ENCODE results near the gene ADGRL2.

The ADGRL2 gene

GRCh38 chr1:81802707-81803430 lies 2.1 kb downstream of the ADGRL2 start:
- no peaks in the 10 kb centered on the region for H3K27me3 ChIP-seq (replicated peaks)
- DNase-seq: peak; percentile 43
- H3K27ac ChIP-seq: no peak overlapping the region
- H3K4me3 ChIP-seq (ENCODE audit: low read depth, low read length): peak overlapping the region; percentile 77
- peak; percentile 61 for TF ChIP-seq CTCF (IDR thresholded peaks at IDR 0.05; ENCODE audit: low read depth, low read length, missing control alignments)
- in situ Hi-C loops (cut with HindIII; ENCODE audit: low pct_ligation_motif_present, low sequenced_read_pairs): no loop called here
- H3K36me3 ChIP-seq (replicated peaks): no peaks in the 10 kb centered on the region

- Histone ChIP-seq H3K4me3 (ENCODE audit: low read depth, low read length) (peak overlapping the region; percentile 77), H3K36me3 (replicated peaks) (no peaks in the 10 kb centered on the region), H3K27me3 (replicated peaks) (no peaks in the 10 kb centered on the region), H3K27ac (no peak overlapping the region)
- DNase-seq: peak; percentile 1
- no peak for TF ChIP-seq CTCF (IDR thresholded peaks at IDR 0.05; ENCODE audit: low read depth, low read length, missing control alignments)
- in situ Hi-C loops (cut with HindIII; ENCODE audit: low pct_ligation_motif_present, low sequenced_read_pairs): no loop called here
Measured at GRCh38 chr1:81803431-81804110, 2.8 kb downstream of the ADGRL2 start.

- in situ Hi-C loops (cut with HindIII; ENCODE audit: low pct_ligation_motif_present, low sequenced_read_pairs): no loop called here
- no peak for TF ChIP-seq CTCF (IDR thresholded peaks at IDR 0.05; ENCODE audit: low read depth, low read length, missing control alignments)
- Histone ChIP-seq H3K27ac (no peak overlapping the region), H3K27me3 (replicated peaks) (no peaks in the 10 kb centered on the region), H3K36me3 (replicated peaks) (no peaks in the 10 kb centered on the region), H3K4me3 (ENCODE audit: low read depth, low read length) (no peak overlapping the region)
- DNase-seq: no peak
Measured at GRCh38 chr1:81804312-81804711, 3.6 kb downstream of the ADGRL2 start.

GRCh38 chr1:81805537-81806431 lies 5.0 kb downstream of the ADGRL2 start:
- no peak for DNase-seq
- Histone ChIP-seq H3K27me3 (replicated peaks) (no peaks in the 10 kb centered on the region), H3K4me3 (ENCODE audit: low read depth, low read length) (no peak overlapping the region), H3K36me3 (replicated peaks) (no peaks in the 10 kb centered on the region), H3K27ac (no peak overlapping the region)
- TF ChIP-seq CTCF (IDR thresholded peaks at IDR 0.05; ENCODE audit: low read depth, low read length, missing control alignments): no peak
- in situ Hi-C loops (cut with HindIII; ENCODE audit: low pct_ligation_motif_present, low sequenced_read_pairs): no loop called here

- no peaks in the 10 kb centered on the region for H3K27me3 ChIP-seq (replicated peaks)
- DNase-seq: no peak
- in situ Hi-C loops (cut with HindIII; ENCODE audit: low pct_ligation_motif_present, low sequenced_read_pairs): no loop called here
- H3K4me3 ChIP-seq (ENCODE audit: low read depth, low read length): no peak overlapping the region
- no peak for TF ChIP-seq CTCF (IDR thresholded peaks at IDR 0.05; ENCODE audit: low read depth, low read length, missing control alignments)
- no peak overlapping the region for H3K27ac ChIP-seq
- H3K36me3 ChIP-seq (replicated peaks): no peaks in the 10 kb centered on the region
Measured at GRCh38 chr1:81806432-81806770, 5.7 kb downstream of the ADGRL2 start.

Data from brain microvascular endothelial cell (primary cell).